ENCODE data around the gene SLC8B1. TPM values are rescaled to one million over a fixed set of nuclear protein-coding genes. Genes with fewer than 3 reads are reported as not detected.

SLC8B1 gene
- total and polyA plus RNA-seq, 2 donors (not counting 1 experiment from before 2014, with no cell fraction given): 16.7 to 16.8 TPM

DNA sequence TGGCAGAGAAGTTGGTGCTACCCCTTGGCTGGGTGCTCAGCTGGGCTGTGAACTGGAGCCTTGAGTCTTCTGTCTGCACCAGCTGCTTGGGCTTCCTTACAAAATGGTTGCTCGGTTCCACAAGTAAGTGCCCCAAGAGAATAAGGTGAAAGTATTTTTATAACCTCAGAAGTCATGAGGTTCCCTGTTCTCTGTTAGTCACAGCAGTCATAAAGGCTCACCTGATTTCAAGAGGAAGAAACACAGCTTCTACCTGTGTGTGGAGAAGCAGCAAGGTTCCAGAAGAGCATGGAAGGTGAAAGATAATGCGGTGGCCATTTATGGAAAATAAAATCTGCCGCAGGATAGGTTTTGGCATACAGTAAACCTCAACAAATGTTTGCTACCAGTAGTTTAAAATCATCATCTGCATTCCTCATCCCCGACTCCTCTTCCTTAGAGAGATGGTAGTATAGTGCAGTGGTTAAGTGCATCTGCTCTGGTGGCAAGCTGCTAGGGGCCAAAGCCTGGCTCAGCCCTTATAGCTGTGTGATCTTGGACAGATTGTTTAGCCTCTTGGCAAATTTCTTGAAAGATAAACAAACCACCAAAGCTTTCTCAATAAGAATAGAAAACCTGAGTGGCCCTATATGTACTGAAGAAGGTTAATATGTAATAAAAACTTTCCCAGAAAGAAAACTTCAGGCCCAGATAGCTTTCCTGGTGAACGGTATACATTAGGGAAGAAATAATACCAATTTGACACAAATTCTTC, 81.2 kb downstream of the SLC8B1 start:
- no peaks in the 10 kb centered on the region for H3K79me2 ChIP-seq (ENCODE audit: control insufficient read depth, insufficient read depth, low read length)
- no peak overlapping the region for H3K4me2 ChIP-seq (ENCODE audit: extremely low read depth, insufficient read depth, low read length)
- H2AFZ ChIP-seq (ENCODE audit: low read length): no peak overlapping the region
- no peak for DNase-seq (ENCODE audit: low read depth in 2 of 2)
- H3K36me3 ChIP-seq (ENCODE audit: control insufficient read depth, insufficient read depth, low read length): no peaks in the 10 kb centered on the region
- H3K27me3 ChIP-seq (ENCODE audit: control insufficient read depth, insufficient read depth, low read length): no peaks in the 10 kb centered on the region
- TF ChIP-seq, protein P1, sequence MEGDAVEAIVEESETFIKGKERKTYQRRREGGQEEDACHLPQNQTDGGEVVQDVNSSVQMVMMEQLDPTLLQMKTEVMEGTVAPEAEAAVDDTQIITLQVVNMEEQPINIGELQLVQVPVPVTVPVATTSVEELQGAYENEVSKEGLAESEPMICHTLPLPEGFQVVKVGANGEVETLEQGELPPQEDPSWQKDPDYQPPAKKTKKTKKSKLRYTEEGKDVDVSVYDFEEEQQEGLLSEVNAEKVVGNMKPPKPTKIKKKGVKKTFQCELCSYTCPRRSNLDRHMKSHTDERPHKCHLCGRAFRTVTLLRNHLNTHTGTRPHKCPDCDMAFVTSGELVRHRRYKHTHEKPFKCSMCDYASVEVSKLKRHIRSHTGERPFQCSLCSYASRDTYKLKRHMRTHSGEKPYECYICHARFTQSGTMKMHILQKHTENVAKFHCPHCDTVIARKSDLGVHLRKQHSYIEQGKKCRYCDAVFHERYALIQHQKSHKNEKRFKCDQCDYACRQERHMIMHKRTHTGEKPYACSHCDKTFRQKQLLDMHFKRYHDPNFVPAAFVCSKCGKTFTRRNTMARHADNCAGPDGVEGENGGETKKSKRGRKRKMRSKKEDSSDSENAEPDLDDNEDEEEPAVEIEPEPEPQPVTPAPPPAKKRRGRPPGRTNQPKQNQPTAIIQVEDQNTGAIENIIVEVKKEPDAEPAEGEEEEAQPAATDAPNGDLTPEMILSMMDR (conservative IDR thresholded peaks at IDR 0.05 in 1 of 2, IDR thresholded peaks at IDR 0.05 in 1 of 2; ENCODE audit: low read depth in 1 of 2, low read length in 2 of 2): no peak
- TF ChIP-seq EZH2 (IDR thresholded peaks at IDR 0.05; ENCODE audit: low read length, missing control alignments): no peak
- no peaks in the 10 kb centered on the region for H3K9me3 ChIP-seq (ENCODE audit: control insufficient read depth, insufficient read depth, low read depth, low read length)
- H3K4me1 ChIP-seq (ENCODE audit: control insufficient read depth, extremely low read depth, insufficient read depth, low read length): no peaks in the 10 kb centered on the region
- H4K20me1 ChIP-seq (ENCODE audit: control insufficient read depth, extremely low read depth, insufficient read depth, low read length): no peaks in the 10 kb centered on the region
- no peak overlapping the region for H3K9ac ChIP-seq (ENCODE audit: insufficient read depth, low read length)
- no peak overlapping the region for H3K27ac ChIP-seq (ENCODE audit: insufficient read depth, low read length)
- H3K4me3 ChIP-seq (replicated peaks in 1 of 4; ENCODE audit: control extremely low read depth in 1 of 4, insufficient read depth in 1 of 4, low read depth in 3 of 4, low read length in 4 of 4): no peak overlapping the region

DNA sequence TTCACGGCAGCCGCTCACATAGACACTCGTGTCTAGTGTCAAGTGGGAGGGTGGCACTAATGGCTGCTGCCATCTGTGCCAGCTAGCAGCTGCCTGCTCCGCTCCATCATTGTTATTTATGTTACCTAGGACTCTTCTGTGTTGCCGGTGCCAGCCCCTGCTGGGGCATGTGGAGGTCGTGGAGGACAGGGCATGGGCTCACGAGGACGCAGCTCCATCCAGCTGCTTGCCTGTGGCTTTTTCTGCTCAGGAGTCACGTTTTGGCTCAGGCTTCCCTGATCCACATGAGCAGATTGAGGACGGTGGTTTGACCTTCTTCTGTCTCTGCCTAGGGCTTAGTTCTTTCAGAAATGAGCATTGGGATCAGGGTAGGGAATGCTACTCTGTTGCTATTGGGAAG, 82.4 kb downstream of the SLC8B1 start:
- TF ChIP-seq, protein P1 (conservative IDR thresholded peaks at IDR 0.05 in 1 of 2, IDR thresholded peaks at IDR 0.05 in 1 of 2; ENCODE audit: low read depth in 1 of 2, low read length in 2 of 2): no peak
- TF ChIP-seq EZH2 (IDR thresholded peaks at IDR 0.05; ENCODE audit: low read length, missing control alignments): no peak
- H3K79me2 ChIP-seq (ENCODE audit: control insufficient read depth, insufficient read depth, low read length): no peaks in the 10 kb centered on the region
- H3K9me3 ChIP-seq (ENCODE audit: control insufficient read depth, insufficient read depth, low read depth, low read length): no peaks in the 10 kb centered on the region
- H4K20me1 ChIP-seq (ENCODE audit: control insufficient read depth, extremely low read depth, insufficient read depth, low read length): no peaks in the 10 kb centered on the region
- H3K9ac ChIP-seq (ENCODE audit: insufficient read depth, low read length): no peak overlapping the region
- no peaks in the 10 kb centered on the region for H3K4me1 ChIP-seq (ENCODE audit: control insufficient read depth, extremely low read depth, insufficient read depth, low read length)
- H3K27me3 ChIP-seq (ENCODE audit: control insufficient read depth, insufficient read depth, low read length): no peaks in the 10 kb centered on the region
- no peak overlapping the region for H3K4me2 ChIP-seq (ENCODE audit: extremely low read depth, insufficient read depth, low read length)
- no peaks in the 10 kb centered on the region for H3K36me3 ChIP-seq (ENCODE audit: control insufficient read depth, insufficient read depth, low read length)
- H3K27ac ChIP-seq (ENCODE audit: insufficient read depth, low read length): no peak overlapping the region
- H3K4me3 ChIP-seq (replicated peaks in 1 of 4; ENCODE audit: control extremely low read depth in 1 of 4, insufficient read depth in 1 of 4, low read depth in 3 of 4, low read length in 4 of 4): no peak overlapping the region
- no peak overlapping the region for H2AFZ ChIP-seq (ENCODE audit: low read length)
- DNase-seq (ENCODE audit: low read depth in 2 of 2): no peak

DNA sequence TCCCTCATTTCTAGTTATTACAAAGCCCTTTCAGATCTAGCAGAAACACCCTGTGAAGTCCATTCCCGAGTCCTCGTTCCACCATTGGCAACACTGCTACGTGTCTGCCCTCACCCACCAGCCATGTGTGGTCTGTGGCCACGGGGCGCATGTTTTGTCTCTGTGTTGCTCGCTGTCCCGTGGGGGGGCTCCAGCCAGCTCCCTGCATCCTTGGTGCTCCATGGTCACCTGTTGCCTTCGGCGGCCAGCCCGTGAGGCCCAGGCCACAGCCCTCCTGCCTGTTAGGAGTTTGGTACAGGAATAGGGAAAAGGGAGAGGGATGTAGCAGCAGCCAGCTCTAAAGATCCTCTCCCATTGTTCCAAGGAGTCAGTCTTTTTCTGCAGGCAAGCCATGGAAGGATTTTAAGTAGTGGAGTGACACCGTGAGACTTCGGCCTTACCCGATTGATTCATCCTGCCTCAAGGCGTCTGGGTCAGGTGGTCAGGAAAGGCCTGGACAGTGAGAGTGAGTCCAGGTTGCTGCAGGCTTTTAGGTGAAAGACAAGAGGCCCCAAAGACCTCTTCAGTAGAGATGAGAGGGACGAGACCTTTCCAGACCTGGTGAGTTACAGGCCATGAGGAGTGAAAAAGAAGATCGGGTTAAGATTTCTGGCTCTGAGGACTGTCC, 83.4 kb downstream of the SLC8B1 start:
- no peak for DNase-seq (ENCODE audit: low read depth in 2 of 2)
- no peak overlapping the region for H3K4me2 ChIP-seq (ENCODE audit: extremely low read depth, insufficient read depth, low read length)
- TF ChIP-seq, protein P1 (conservative IDR thresholded peaks at IDR 0.05 in 1 of 2, IDR thresholded peaks at IDR 0.05 in 1 of 2; ENCODE audit: low read depth in 1 of 2, low read length in 2 of 2): no peak
- TF ChIP-seq EZH2 (IDR thresholded peaks at IDR 0.05; ENCODE audit: low read length, missing control alignments): no peak
- H4K20me1 ChIP-seq (ENCODE audit: control insufficient read depth, extremely low read depth, insufficient read depth, low read length): no peaks in the 10 kb centered on the region
- no peaks in the 10 kb centered on the region for H3K36me3 ChIP-seq (ENCODE audit: control insufficient read depth, insufficient read depth, low read length)
- H2AFZ ChIP-seq (ENCODE audit: low read length): no peak overlapping the region
- no peaks in the 10 kb centered on the region for H3K9me3 ChIP-seq (ENCODE audit: control insufficient read depth, insufficient read depth, low read depth, low read length)
- no peaks in the 10 kb centered on the region for H3K27me3 ChIP-seq (ENCODE audit: control insufficient read depth, insufficient read depth, low read length)
- H3K9ac ChIP-seq (ENCODE audit: insufficient read depth, low read length): no peak overlapping the region
- H3K4me3 ChIP-seq (replicated peaks in 1 of 4; ENCODE audit: control extremely low read depth in 1 of 4, insufficient read depth in 1 of 4, low read depth in 3 of 4, low read length in 4 of 4): no peak overlapping the region
- peaks cover 7% of the 10 kb centered on the region for H3K4me1 ChIP-seq (ENCODE audit: control insufficient read depth, extremely low read depth, insufficient read depth, low read length)
- H3K27ac ChIP-seq (ENCODE audit: insufficient read depth, low read length): no peak overlapping the region
- H3K79me2 ChIP-seq (ENCODE audit: control insufficient read depth, insufficient read depth, low read length): no peaks in the 10 kb centered on the region

Data from fibroblast of lung (primary cell).